BLaER1 (cell line): ENCODE measurements around the gene RAB23.
"Not testable (repeated sequence)": the region's sequence is repeated elsewhere in the genome, so short reads cannot be mapped to it uniquely, and the experiment has no call there.

Experiments used
- H3K27ac ChIP-seq: shearing (Covaris generic); formaldehyde crosslinking; 2 replicates; pipeline ENCODE4 v1.8.1; 2022
- H3K27me3 ChIP-seq: shearing (Covaris generic); formaldehyde crosslinking; 2 replicates; pipeline ENCODE4 v1.8.1; 2022
- H3K36me3 ChIP-seq: shearing (Covaris generic); formaldehyde crosslinking; 2 replicates; pipeline ENCODE4 v1.8.1; 2022
- H3K4me1 ChIP-seq: shearing (Covaris generic); formaldehyde crosslinking; 2 replicates; pipeline ENCODE4 v1.8.1; 2022
- H3K4me2 ChIP-seq: shearing (Covaris generic); formaldehyde crosslinking; 2 replicates; pipeline ENCODE4 v1.8.1; 2022
- H3K4me3 ChIP-seq: shearing (Covaris generic); formaldehyde crosslinking; 2 replicates; pipeline ENCODE4 v1.8.1; 2022
- H3K9ac ChIP-seq: shearing (Covaris generic); formaldehyde crosslinking; 2 replicates; pipeline ENCODE4 v1.8.1; 2022
- H3K9me3 ChIP-seq: shearing (Covaris generic); formaldehyde crosslinking; 2 replicates; pipeline ENCODE4 v1.8.1; 2022
- H4K20me1 ChIP-seq: shearing (Covaris generic); formaldehyde crosslinking; 2 replicates; pipeline ENCODE4 v1.8.1; 2022
- Cebpa-rat ChIP-seq: shearing (Covaris generic); IDR thresholded peaks from 2 replicates; pipeline ENCODE4 v1.8.1; 2022

RAB23 gene

DNA sequence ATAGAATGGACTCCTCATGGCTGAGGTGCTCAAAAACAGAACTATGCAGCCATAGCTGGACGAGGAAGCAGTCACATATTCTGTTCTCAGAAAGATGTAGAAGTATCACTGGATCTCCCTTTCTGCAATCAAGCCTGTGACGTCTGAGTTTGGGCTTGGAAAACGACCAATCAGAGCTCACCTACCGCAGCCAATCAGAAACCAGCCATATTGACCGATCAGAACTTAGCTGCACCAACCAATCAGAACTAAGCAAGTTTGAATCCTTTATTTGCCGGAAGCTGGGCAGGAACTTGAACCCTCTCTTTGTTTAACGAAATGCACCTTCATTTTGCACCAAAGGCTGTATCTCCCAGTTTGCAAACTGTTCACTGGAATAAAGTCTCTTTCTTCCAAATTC lies 21.8 kb upstream of the RAB23 start:
- Histone ChIP-seq H3K36me3 (no peaks in the 10 kb centered on the region), H3K4me2 (no peak overlapping the region), H3K4me1 (no peaks in the 10 kb centered on the region), H3K27ac (no peak overlapping the region), H3K9ac (no peak overlapping the region), H3K27me3 (no peaks in the 10 kb centered on the region), H4K20me1 (no peaks in the 10 kb centered on the region), H3K9me3 (peaks cover 4% of the 10 kb centered on the region), H3K4me3 (no peak overlapping the region)
- TF ChIP-seq Cebpa-rat = no peak

DNA sequence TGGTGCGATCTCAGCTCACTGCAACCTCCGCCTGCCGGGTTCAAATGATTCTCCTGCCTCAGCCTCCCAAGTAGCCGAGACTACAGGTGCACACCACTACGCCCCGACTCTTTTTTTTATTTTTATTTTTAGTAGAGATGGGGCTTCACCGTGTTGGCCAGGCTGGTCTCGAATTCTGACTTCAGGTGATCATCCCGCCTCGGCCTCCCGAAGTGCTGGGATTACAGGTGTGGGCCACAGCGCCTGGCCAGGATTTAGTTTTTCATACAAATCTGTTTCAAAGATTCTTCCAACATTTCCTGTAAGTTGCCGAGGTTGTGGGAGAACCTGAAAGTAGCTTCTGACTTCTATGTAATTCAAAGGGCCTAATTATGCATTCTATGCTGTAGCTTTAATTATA lies 21.4 kb upstream of the RAB23 start:
- not testable (repeated sequence) for H3K36me3 ChIP-seq, H3K4me1 ChIP-seq, H3K4me2 ChIP-seq, H4K20me1 ChIP-seq, H3K9me3 ChIP-seq, H3K27ac ChIP-seq, H3K9ac ChIP-seq, H3K27me3 ChIP-seq, H3K4me3 ChIP-seq

DNA sequence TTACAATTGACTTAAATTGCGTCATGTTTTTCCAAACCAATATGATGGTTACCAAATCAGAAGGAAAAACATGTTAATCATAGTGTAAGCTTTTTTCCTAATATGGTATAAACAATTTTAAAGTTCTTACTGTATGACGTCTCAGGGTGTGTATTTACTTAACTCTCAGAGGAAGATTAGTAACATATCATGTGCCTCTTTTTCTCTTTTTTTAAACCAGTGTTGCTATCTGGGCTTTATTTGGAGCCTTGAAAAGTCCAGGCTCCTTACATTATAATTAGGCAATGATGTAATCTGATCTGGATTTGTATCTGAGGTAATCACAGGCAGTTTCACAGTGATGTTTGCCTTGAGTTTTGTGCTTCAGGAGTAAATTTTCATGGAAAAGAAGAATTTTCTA lies 20.4 kb upstream of the RAB23 start:
- no peak overlapping the region for H3K4me2 ChIP-seq
- H3K4me3 ChIP-seq = no peak overlapping the region
- no peak overlapping the region for H3K27ac ChIP-seq
- no peaks in the 10 kb centered on the region for H3K27me3 ChIP-seq
- H3K36me3 ChIP-seq = no peaks in the 10 kb centered on the region
- H3K4me1 ChIP-seq = no peaks in the 10 kb centered on the region
- no peak overlapping the region for H3K9ac ChIP-seq
- H3K9me3 ChIP-seq = peaks cover 4% of the 10 kb centered on the region; the same call in 1 of the 2 replicates
- no peak for TF ChIP-seq Cebpa-rat
- no peaks in the 10 kb centered on the region for H4K20me1 ChIP-seq

DNA sequence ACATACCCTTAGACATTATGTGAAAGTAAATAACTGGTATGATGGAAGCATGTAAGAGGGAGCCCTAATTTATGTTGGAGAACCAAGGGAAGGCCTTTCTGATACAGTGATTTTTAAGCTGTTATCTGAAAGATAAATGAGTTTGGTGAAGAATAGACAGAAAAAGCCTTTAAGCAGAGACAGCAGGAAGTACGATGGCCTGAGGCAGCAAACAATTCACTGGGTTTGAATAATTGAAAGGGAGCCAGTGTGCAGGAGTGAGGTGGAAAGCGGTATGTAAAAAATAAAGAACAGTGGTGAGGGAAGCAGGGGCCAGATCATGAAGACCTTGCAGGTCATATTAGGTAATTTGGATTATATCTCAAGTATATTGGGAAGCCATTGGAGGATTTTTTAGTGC lies 4.1 kb upstream of the RAB23 start:
- Histone ChIP-seq H3K4me2 (no peak overlapping the region), H3K27me3 (no peaks in the 10 kb centered on the region), H3K36me3 (no peaks in the 10 kb centered on the region), H4K20me1 (no peaks in the 10 kb centered on the region), H3K4me3 (no peak overlapping the region), H3K9me3 (no peaks in the 10 kb centered on the region), H3K4me1 (peaks cover 5% of the 10 kb centered on the region), H3K9ac (no peak overlapping the region), H3K27ac (no peak overlapping the region)
- TF ChIP-seq Cebpa-rat = no peak

DNA sequence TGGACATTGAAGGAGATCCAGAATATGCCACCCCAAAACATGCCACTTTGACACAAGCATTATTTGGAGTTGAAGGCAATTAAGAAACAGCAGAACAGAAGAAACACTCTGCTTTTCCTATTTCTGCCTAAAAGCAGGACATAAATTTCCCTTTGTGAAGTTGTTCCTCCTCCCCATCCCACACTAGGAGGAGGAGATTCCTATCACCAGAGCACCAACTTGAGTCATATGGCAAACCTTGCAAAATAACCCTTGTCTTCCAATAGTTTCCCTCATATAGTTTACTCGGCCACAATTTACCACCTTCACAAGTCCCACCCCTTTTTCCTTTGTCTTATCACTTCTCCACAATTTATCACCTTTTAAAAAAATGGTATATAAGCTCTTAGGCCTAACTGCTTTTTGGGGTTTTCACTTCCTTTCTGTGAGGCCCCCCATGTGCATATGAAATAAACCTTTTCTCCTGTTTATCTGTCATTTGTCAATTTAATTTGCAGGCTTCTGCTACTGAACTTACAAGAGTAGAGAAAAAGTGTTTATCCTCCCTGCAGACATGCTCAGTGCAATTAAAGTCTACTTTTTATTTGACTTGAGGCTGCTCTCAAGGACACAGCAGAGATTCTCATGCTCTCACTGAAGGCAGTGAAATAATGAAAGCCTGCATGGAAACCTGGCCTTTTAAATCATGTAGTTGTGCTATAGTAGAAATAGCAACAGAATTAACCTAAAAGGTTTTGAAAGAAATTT lies 2.8 kb upstream of the RAB23 start:
- Histone ChIP-seq H3K4me1 (peaks cover 10% of the 10 kb centered on the region), H3K9ac (no peak overlapping the region), H3K27me3 (no peaks in the 10 kb centered on the region), H3K9me3 (no peaks in the 10 kb centered on the region), H4K20me1 (no peaks in the 10 kb centered on the region), H3K4me2 (no peak overlapping the region), H3K27ac (no peak overlapping the region), H3K36me3 (no peaks in the 10 kb centered on the region), H3K4me3 (no peak overlapping the region)
- TF ChIP-seq Cebpa-rat = no peak

DNA sequence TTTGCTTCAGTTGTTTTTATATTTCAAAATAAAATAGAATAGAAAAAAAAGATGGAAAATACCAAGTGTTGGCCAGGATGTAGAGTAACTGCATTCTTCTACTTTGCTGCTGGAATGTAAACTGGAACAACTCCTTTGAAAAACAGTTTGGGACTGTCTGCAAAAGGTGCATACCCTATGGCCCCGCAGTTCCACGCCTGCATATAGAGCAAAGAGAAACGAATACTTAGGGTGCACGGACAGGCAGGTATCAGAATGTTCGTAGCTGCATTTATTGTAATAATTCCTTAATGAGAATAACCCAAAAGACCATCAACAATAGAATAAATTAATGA lies 603 bp upstream of the RAB23 start:
- Histone ChIP-seq H3K9me3 (no peaks in the 10 kb centered on the region), H3K9ac (peak overlapping the region; percentile 80), H3K36me3 (no peaks in the 10 kb centered on the region), H3K4me3 (peak overlapping the region; percentile 95), H3K27me3 (no peaks in the 10 kb centered on the region), H4K20me1 (no peaks in the 10 kb centered on the region), H3K4me2 (peak overlapping the region; percentile 77), H3K4me1 (peaks cover 10% of the 10 kb centered on the region), H3K27ac (no peak overlapping the region)
- TF ChIP-seq Cebpa-rat = no peak

DNA sequence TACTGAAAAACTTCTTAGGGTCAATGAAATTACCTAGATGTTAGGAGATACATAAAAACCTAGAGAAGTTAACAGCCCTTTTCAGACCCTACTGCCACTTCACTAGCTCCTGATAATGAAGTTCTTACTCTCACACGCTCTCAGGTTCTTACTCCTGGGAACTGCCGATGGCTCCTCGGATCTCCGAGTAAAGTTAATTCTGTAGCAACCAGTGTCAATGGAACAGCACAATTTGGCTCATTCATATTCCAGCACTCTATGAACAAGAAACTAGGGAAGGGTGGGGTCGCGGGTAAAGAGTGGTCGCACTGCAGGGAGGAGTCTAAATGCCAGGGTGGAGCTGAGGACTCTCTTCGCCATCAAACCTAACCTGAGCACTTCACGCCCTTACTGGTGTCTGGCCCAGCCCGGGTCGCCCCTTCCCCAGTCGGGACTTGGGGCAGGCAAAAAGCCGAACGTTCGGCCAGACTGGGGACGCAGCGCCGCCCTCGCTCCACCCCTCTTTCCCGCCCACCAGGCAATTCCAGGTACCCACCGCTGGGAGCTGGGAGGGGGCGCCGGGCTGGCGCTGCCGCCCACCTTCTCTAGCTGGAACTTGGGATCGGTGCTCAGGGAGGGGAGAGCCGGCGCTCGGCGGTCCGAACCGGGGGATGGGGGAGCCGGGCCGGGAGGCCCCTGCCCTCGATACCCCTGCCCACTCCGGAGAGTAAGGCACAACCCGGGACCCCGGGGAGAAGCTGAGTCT lies 744 bp downstream of the RAB23 start:
- Histone ChIP-seq H3K4me1 (peaks cover 10% of the 10 kb centered on the region), H4K20me1 (no peaks in the 10 kb centered on the region), H3K9ac (peak overlapping the region; percentile 80), H3K4me3 (peak overlapping the region; percentile 95), H3K27me3 (no peaks in the 10 kb centered on the region), H3K36me3 (no peaks in the 10 kb centered on the region), H3K27ac (peak overlapping the region; percentile 68), H3K9me3 (no peaks in the 10 kb centered on the region), H3K4me2 (peak overlapping the region; percentile 77)
- no peak for TF ChIP-seq Cebpa-rat

DNA sequence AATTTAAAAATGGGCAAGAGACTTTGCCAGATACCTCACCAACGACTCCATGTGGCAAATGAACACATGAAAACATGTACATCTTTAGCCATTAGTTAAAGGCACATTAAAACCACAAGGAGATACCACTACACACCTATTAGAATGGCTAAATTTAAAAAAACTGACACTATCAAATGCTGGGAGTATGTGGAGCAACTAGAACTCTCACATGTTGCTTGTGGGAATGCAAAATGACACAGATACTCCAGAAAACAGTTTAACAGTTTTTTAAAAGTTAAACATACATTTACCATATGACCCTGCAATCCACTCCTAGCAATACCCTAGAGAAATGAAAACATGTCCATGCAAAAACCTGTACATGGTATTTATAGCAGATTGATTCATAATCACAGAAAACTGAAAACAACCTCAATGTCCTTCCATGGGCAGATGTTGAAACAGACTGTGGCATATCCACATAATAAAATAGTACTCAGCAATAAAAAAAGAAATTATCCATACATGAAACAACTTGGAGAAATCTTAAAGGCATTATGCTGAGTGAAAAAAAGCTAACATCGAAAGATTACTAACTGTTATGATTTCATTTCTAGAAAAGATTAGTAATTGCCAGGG lies 1.9 kb downstream of the RAB23 start:
- Histone ChIP-seq H3K4me3 (no peak overlapping the region), H3K27me3 (no peaks in the 10 kb centered on the region), H3K4me1 (peaks cover 10% of the 10 kb centered on the region), H3K27ac (no peak overlapping the region), H3K9ac (no peak overlapping the region), H4K20me1 (no peaks in the 10 kb centered on the region), H3K4me2 (no peak overlapping the region), H3K9me3 (no peaks in the 10 kb centered on the region), H3K36me3 (no peaks in the 10 kb centered on the region)
- TF ChIP-seq Cebpa-rat = no peak

DNA sequence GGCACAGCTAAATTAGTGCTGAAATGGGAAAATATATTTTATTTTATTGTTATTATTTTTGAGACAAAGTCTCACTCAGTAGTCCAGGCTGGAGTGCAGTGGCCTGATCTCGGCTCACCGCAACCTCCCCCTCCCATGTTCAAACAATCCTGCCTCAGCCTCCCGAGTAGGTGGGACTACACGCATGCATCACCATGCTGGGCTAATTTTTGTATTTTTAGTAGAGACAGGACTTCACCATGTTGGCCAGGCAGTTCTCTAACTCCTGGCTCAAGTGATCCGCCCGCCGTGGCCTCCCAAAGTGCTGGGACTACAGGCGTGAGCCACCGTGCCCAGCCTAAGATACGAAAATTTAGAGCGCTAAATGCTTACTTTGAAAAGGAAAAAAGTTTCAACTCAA lies 4.8 kb downstream of the RAB23 start:
- Histone ChIP-seq H3K4me3 (no peak overlapping the region), H3K4me1 (peaks cover 19% of the 10 kb centered on the region), H3K4me2 (no peak overlapping the region), H3K27ac (no peak overlapping the region), H3K27me3 (no peaks in the 10 kb centered on the region), H3K36me3 (no peaks in the 10 kb centered on the region), H3K9ac (no peak overlapping the region), H3K9me3 (0 out of 2 replicates have a peak, but pooled peaks cover 2% of the 10 kb centered on the region), H4K20me1 (no peaks in the 10 kb centered on the region)
- no peak for TF ChIP-seq Cebpa-rat
